GDM1 (cell line): ENCODE results near the gene ALPP.
"Not testable (repeated sequence)": the region's sequence is repeated elsewhere in the genome, so short reads cannot be mapped to it uniquely, and the experiment has no call there.

Experiments used
- DNase-seq: peaks from one replicate; lab custom pipeline; 2025; lab: John Stamatoyannopoulos, UW

Gene ALPP

DNA sequence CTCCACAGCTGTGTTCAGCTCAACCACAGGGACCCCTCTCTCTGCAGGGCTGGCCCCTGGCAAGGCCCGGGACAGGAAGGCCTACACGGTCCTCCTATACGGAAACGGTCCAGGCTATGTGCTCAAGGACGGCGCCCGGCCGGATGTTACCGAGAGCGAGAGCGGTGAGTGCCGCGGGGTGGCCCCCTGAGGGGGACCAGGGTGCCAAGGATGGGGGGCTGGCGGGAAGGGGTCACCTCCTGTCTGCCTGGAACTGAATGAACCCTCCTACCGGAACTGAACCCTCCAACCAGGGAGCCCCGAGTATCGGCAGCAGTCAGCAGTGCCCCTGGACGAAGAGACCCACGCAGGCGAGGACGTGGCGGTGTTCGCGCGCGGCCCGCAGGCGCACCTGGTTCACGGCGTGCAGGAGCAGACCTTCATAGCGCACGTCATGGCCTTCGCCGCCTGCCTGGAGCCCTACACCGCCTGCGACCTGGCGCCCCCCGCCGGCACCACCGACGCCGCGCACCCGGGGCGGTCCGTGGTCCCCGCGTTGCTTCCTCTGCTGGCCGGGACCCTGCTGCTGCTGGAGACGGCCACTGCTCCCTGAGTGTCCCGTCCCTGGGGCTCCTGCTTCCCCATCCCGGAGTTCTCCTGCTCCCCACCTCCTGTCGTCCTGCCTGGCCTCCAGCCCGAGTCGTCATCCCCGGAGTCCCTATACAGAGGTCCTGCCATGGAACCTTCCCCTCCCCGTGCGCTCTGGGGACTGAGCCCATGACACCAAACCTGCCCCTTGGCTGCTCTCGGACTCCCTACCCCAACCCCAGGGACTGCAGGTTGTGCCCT lies 2.9 kb downstream of the ALPP start:
- not testable (repeated sequence) for DNase-seq

DNA sequence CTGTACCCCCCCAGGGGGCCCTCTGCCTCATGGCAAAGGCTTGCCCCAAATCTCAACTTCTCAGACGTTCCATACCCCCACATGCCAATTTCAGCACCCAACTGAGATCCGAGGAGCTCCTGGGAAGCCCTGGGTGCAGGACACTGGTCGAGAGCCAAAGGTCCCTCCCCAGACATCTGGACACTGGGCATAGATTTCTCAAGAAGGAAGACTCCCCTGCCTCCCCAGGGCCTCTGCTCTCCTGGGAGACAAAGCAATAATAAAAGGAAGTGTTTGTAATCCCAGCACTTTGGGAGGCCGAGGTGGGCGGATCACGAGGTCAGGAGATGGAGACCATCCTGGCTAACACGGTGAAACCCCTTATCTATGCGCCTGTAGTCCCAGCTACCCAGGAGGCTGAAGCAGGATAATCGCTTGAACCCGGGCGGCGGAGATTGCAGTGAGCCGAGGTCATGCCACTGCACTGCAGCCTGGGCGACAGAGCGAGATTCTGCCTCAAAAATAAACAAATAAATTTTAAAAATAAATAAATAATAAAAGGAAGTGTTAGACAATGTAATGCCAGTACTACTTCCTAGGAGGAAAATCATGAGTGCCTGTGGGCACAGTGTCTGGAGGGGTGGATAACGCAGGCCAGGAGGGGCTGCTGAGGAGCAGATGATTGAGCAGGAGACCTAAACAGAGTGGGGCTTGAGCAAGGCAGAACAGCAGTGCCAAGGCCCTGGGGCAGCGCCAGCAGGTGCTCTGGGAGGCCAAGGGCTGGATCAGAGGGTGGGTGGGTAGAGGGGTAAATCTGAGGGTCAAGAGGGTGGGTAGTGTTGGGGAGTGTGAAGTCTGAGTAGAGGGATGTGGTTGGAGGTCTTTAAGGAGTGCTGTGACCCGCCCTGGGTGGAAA lies 4.0 kb downstream of the ALPP start:
- DNase-seq: no peak

DNA sequence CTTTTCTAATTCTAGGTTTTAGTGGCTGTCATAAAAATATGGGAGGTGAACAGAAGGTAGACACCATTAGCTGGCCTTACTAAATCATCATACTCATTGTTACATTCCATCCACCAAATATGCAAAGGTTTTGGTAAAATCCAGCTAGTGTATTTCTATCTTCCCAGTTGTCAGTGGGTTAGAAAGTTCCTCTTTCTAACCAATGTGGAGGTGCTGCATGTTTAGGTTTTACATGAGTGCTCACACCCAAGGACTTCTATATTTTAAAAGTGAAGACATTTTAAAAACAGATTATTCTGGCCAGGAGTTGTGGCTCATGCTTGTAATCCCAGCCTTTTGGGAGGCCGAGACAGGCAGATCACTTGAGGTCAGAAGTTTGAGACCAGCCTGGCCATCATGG lies 5.9 kb downstream of the ALPP start:
- no peak for DNase-seq

DNA sequence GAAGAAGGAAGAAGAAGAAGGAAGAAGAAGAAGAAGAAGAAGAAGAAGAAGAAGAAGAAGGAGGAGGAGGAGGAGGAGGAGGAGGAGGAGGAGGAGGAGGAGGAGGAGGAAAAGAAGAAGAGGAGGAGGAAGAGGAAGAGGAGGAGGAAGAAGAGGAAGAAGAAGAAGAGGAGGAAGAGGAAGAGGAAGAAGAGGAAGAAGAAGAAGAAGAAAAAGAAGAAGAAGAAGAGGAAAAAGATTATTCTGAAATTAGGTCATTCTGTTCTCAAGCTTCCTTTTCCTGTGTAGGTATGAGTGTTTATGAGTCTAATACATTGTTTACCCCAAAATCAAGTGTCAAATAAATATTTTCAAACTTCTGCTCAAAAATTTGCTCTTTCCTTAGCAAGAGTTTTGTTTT lies 6.5 kb downstream of the ALPP start:
- not testable (repeated sequence) for DNase-seq

DNA sequence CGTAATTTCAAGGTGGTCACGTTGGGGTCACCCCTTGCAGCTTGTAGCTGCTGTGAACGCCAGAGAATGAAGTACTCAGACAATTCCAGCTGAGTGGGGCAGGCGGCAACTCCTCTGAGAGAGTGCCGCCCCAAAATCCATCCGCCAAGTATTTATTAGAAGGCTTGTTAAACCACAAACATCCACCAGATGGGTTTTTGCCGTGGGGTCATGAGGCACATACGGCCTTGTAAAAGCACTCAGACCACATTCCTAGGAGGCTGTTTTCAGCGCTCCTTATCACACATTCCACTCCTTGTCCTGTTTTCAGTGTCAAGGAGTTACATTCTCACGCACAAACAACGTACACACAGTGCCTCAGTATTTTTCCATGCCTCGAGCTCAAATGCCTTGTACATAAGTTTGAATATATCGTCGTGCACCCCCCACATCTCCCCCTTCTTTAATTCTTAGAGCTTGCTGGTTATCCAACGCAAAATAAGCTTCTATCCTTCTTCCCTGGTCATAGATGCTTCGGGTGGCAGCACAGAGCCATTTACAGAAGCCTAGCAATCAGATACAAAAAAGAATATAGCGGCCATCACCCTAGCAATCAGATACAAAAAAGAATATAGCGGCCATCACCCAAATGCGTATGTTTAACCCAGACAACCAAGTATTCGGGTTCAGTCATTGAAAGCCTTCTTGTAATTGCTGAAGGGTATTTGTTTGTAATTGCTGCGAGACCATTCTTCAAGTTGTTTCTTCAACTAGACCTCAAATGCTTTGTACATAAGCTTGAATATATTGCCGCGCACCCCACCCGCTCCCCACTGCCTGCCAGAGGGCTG lies 7.3 kb downstream of the ALPP start:
- DNase-seq: no peak

DNA sequence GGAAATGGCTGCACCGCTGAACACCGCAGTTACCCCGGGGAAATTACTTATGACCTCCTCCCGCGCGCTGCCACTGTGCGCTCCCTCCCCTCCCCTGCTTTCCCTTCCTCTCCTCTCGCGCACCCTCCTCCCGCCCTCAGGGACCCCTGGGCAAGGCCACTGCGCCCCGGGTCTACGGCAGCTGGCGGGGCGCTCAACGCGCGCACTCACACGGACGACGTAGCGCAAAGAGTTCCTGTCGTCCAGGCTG lies 7.9 kb downstream of the ALPP start:
- no peak for DNase-seq

DNA sequence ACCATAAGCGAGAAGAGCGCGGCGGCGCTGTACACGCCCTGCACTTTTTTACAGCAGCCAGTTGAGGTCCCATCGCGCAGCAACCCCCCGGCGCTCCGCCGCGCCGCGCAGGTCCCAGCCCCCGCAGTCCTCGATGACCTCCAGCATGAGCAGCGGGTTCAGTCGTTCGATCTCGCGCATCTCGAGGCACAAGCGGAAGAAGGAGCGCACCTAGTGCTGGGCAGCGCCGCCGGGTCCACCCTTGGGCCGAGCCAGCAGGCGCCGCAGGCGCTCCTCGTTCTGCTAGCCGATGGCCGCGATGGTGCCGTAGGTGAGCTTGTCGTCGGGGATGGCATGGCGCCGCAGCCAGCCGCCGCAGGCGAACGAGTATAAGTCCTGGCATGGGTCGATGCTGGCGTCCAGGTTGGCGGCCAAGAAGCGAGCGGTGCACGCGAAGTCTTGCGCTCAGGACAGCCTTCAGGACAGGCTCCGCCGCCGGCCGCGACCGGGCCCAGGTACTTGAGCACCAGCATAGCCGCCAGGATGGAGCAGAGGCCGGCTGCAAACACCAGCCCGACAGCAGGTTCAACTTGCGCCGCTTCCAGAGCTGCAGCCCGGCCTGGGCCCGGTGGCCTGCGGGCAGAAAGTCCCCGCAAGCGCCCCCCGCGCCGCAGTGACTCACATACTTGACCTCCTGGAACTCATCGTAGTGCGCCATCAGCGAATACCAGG lies 8.3 kb downstream of the ALPP start:
- DNase-seq: no peak

DNA sequence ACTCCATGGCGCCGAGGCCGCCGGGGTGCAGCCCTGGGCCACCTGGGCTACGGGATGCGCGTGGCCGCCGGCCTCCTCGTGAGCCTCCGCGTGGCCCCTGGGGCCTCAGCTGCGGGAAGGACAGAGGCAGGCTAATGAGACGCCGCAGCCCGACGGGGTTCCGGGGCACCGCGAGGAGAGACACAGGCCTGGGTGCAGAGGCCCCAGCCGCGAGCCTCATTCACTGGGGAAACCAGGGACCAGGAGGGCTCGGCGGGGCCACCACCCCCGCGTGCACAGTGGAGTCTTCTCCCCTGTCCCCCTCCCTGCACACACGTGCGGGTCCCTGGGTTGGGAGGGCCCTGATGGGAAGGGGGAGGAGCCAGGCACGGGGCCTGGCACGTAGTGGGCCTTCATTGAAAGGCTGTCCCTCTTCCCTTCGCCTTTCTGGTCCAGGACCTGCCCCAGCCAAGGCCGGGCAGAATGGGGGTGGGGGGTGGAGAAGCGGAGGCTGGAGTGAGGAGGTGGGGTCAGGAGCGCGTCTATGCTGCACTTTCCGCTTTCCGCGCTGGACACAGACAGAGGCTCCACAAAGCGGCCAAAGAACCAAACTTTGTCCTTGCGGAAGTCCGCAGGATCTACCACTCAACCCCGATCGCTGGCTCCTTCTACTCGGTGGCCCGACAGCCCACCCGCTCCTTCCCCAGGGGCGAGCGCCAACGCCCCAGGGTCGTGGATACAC lies 9.1 kb downstream of the ALPP start:
- no peak for DNase-seq

DNA sequence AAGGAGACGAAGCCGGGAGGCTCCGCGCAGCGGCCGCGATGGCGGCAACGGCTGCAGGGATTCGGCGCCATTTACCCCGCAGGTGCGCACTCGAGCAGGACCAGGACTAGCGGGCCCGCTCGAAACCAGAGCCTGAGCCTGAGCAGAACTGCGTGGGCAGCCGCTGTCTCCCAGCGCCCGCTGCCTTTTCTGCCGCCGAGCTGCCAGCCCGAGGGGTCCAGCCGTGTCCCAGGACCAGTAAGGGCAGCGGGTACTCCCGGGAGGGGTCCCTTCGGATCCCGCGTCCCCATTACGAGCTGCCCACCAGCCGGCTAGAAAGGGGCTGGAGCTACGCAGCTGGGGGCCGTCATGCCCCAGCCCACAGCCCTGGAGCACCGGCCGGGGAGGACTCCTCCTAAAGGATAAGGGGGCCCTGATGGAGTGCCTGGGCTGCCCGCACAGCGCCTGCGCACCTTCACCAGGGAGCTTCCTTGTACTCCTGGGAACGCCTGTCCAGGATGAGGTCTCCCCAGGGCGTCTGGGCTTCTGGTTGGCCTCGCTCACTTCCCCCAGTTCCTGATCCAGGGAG lies 9.9 kb downstream of the ALPP start:
- no peak for DNase-seq

DNA sequence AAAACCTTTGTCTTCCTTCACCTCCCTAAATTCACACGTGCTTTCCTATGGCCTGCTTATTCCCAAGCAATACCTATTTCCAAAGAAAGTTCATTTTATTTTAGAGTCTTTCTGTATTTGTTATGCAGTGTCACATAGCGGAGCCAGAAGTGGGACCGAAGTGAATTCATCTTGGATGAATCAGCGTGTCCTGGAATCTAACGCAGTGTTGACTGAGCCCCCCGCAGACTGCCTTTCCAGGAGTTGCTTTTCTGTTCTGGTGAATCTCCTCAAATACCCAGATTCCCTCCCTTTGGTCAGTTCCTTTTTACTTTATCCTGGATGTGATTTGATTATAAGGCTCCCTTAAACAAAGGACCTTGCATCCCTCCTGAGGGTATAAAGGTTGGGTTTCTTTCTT lies 10.8 kb downstream of the ALPP start:
- DNase-seq: no peak

DNA sequence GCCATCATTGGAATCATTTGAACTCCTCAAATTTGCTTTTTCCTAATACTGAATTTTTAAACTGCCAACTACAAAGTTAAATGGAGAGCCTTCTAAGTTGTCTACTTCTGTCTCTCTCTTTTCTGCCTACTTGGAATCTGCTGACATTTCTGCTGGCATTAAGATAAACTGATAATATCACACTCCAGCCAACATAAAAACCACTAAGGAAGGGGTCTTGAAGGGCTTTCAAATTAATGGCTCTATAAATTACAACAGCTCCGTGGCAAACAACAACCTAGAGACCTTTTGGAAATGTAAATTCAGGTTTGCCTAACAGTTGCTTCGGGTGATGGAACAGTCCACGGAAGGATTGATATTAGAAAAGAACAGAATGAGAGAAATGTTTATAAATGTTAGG lies 12.1 kb downstream of the ALPP start:
- no peak for DNase-seq

DNA sequence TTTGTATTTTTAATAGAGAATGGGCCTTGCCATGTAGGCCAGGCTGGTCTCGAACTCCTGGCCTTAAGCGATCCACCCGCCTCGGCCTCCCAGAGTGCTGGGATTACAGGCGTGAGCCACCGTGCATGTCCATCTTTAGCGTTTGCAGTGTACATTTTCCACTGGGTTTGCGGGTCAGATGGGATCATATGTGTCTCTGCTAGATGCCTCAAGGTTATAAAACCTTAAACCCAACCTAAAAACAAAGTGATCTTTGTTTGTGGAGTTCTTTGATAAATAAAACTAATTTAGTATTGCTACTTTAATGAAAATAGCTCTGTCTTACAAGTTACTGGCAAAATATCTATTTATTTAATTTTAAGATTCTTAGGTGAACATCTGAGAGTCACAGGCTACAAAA lies 15.0 kb downstream of the ALPP start:
- DNase-seq: no peak

DNA sequence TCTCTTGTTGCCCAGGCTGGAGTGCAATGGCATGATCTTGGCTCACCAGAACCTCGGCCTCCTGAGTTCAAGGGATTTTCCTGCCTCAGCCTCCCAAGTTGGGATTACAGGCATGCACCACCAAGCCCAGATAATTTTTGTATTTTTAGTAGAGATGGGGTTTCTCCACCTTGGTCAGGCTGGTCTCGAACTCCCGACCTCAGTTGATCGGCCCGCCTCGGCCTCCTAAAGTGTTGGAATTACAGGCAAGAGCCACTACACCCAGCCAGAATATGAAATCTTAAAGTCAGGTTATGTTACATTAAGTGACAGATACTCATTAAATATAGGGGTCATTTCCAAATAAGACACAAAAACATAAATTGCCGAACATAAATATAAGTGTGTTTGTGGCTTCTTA lies 15.9 kb downstream of the ALPP start:
- DNase-seq: not testable (repeated sequence)

DNA sequence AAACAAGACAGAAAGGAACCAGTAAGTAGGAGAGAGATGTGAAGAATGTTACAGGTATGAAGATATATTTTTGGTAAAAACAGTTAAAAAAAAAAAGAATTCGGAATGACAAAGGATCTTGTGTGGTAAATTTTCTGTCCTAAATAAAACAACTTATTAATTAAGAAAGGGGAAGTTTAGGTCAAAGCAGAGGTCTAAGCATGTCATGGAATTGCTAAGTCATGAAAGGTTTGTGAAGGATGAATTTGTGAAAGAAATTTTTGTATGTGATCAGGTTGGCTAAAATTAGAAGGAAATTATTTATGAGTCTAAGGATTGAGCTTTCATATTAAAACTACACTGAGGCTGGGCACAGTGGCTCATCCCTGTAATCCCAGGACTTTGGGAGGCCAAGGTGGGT lies 17.0 kb downstream of the ALPP start:
- no peak for DNase-seq

DNA sequence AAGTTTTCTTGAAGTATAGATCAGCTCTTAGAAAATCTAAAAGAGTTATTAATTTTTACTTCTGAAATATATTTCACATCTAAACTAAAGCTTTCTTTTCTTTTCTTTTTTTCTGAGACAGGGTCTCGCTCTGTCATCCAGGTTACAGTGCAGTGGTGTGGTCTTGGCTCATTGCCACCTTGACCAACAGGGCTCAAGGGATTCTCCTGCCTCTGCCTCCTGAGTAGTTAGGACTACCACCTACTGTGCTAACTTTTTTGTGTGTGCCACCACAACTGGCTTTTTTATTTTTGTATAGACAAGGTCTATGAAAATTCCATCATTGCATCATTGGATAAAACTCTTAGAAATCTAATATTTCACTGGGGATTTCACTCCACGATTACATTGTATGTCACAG lies 18.1 kb downstream of the ALPP start:
- no peak for DNase-seq

DNA sequence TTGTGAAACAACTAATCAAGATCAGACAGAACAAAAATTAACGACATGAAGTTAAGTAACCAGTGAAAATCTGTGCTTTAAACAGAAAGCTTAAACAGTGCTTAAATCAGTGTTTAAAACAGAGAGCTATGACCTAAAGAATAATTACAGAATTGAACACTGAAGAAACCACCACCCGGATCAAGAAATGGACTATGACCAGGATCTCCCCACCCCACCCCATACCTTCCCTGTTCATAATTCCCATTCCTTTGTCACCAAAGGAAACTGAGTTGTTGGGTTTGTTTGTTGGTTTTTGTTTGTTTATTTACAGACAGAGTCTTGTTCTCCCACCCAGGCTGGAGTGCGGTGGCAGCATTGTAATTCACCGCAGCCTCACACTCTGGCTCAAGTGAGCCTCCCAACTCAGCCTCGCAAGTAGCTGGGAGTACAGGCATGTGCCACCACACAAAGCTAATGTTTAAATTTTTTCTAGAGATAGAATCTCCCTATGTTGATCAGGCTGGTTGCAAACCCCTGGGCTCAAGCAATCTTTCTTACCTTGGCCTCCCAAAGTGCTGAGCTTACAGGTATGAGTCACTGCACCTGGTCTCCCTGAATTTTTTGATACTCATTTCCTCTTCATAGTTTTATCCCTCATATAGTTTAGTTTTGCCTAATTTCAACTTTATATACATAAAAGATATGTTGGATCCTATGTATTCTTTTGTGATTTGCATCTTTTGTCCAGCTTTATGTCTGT lies 19.9 kb downstream of the ALPP start:
- DNase-seq: no peak

DNA sequence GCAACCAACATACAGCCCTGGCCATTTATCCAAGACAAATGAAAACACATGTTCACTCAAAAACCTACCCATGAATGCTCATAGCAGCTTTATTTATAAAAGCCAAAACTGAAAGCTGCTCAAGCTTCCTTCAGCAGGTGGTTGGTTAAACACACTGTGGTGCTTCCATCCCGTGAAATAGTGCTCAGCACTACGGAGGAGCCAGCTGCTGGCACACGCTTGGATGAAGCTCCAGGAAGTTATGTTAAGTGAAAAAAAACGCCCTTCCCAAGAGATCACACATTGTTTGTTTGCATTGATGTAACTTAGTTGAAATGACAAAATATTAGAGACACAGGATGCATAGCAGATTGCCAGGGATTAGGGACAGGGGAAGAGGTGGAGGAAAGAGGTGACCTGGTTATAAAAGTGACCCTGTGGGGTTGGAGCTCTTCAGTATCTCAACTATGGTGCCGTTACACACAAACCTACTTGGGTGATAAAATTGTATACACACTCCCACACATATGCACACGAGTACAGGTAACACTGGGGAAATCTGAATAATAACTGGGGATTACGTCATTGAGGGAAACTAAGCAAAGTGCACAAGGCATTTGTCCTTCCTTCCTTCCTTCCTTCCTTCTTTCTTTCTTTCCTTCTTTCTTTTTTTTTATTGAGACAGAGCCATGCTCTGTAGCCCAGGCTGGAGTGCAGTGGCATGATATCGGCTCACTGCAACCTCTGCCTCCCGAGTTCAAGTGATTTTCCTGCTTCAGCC lies 21.9 kb downstream of the ALPP start:
- DNase-seq: no peak

DNA sequence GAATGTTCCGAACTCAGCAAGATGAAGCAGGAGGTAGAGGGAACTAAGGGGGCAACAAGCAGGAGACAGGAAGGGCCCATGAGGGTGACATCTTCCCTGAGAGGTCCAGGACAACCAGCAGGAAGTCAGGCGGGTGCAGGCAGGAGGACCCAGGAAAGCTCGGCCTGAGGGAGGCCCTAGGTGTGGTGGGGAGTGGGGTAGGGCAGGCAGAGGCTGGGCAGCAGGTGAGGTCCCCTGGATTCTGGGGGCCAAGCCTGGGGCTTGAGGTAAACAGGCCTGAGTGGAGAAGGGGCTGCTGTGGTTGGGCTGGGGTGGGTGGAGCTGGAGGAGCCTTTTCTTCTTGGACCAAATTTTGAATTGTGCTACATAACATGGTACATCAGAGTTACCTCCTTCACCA lies 24.0 kb downstream of the ALPP start:
- DNase-seq: no peak

DNA sequence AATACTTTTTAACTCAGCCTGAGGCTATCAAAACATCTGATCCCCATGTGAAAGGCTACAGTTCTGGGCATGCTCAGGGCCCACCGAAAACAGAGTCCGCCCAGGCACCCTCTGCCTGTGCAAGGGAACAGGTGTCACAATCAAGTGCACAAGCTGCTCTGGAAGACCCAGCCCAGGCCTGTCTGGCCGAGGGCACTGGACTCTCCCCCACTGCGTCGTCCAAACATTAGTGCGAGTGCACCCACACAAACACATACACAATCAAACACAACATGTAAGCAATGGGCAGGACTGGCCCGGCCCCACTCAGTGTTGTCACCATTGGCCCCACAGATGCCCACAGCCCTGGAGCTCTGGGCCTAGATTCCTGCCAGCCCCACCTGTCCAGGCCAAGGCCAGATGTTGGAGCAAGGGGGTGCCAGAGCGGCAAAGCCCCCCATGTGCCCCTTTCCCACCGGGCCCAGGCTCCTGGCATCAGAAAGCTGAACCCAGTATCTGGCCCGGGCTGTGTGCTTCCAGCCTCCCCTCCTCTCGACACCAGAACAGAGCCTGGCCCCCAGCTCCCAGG lies 27.5 kb downstream of the ALPP start:
- DNase-seq: no peak
